NCI-H187 (cell line): ENCODE measurements around the gene TTC28.
"Not testable (repeated sequence)": the region's sequence is repeated elsewhere in the genome, so short reads cannot be mapped to it uniquely, and the experiment has no call there.

Experiments used
- DNase-seq, 2 experiments: peaks; one replicate each; lab custom pipeline; 2025; lab: John Stamatoyannopoulos, UW

The TTC28 gene

GRCh38 chr22:28180804-28181731 lies 498.6 kb downstream of the TTC28 start:
- DNase-seq: no peak

GRCh38 chr22:28179392-28179791 lies 500.2 kb downstream of the TTC28 start:
- no peak for DNase-seq

GRCh38 chr22:28175730-28176492 lies 503.7 kb downstream of the TTC28 start:
- no peak for DNase-seq

- no peak for DNase-seq
These were observed 505.1 kb downstream of the TTC28 start for GRCh38 chr22:28174509-28174908.

- DNase-seq: no peak
These were observed 506.6 kb downstream of the TTC28 start for GRCh38 chr22:28172892-28173670.

- DNase-seq: no peak
These were observed 507.9 kb downstream of the TTC28 start for GRCh38 chr22:28171712-28172111.

GRCh38 chr22:28171115-28171514 lies 508.5 kb downstream of the TTC28 start:
- no peak for DNase-seq

GRCh38 chr22:28169314-28169713 lies 510.3 kb downstream of the TTC28 start:
- DNase-seq: not testable (repeated sequence)

- no peak for DNase-seq
These were observed 523.8 kb downstream of the TTC28 start for GRCh38 chr22:28155808-28156207.

- DNase-seq: no peak
These were observed 524.8 kb downstream of the TTC28 start for GRCh38 chr22:28154861-28155260.

GRCh38 chr22:28151151-28151816 lies 528.4 kb downstream of the TTC28 start:
- DNase-seq: no peak

GRCh38 chr22:28148816-28149465 lies 530.7 kb downstream of the TTC28 start:
- DNase-seq: no peak

GRCh38 chr22:28147401-28147800 lies 532.2 kb downstream of the TTC28 start:
- DNase-seq: no peak

GRCh38 chr22:28146401-28147314 lies 533.0 kb downstream of the TTC28 start:
- DNase-seq: peak in 1 of 2 experiments; percentile 7

GRCh38 chr22:28143961-28144745 lies 535.5 kb downstream of the TTC28 start:
- no peak for DNase-seq

GRCh38 chr22:28143241-28143865 lies 536.3 kb downstream of the TTC28 start:
- no peak for DNase-seq

- no peak for DNase-seq
These were observed 537.2 kb downstream of the TTC28 start for GRCh38 chr22:28142361-28142961.

GRCh38 chr22:28141614-28142013 lies 538.0 kb downstream of the TTC28 start:
- no peak for DNase-seq
